ENCODE measurements around the gene ASPHD2. TPM values are rescaled to one million over a fixed set of nuclear protein-coding genes. Genes with fewer than 3 reads are reported as not detected.

ASPHD2 gene
- total RNA-seq, 1 donor from 2014 or later, result 4.2 TPM

- TF ChIP-seq CTCF (IDR thresholded peaks at IDR 0.05; ENCODE audit: unreplicated experiment), result no peak
- peak overlapping the region; percentile 43 for H3K4me3 Mint-ChIP-seq (ENCODE audit: low read depth)
- no peak overlapping the region for H3K27ac Mint-ChIP-seq
These were observed 2.1 kb upstream of the ASPHD2 start for GRCh38 chr22:26426924-26427323.

GRCh38 chr22:26429458-26430286 is 612 bp downstream of the ASPHD2 start:
- peak overlapping the region; percentile 79 for H3K4me3 Mint-ChIP-seq (ENCODE audit: low read depth)
- peak overlapping the region; percentile 15 for H3K27ac Mint-ChIP-seq
- no peak for TF ChIP-seq CTCF (IDR thresholded peaks at IDR 0.05; ENCODE audit: unreplicated experiment)
- H3K4me1 Mint-ChIP-seq (ENCODE audit: low read depth), result peaks cover 6% of the 10 kb centered on the region
- H3K27me3 Mint-ChIP-seq, result peaks cover 46% of the 10 kb centered on the region
- no peaks in the 10 kb centered on the region for H3K9me3 Mint-ChIP-seq (ENCODE audit: low read depth)
- no peak for DNase-seq (ENCODE audit: low spot score, unreplicated experiment)
- H3K36me3 Mint-ChIP-seq (ENCODE audit: insufficient read depth), result peaks cover 2% of the 10 kb centered on the region

More at GRCh38 chr22:26426924-26427323, 2.1 kb upstream of the ASPHD2 start:
- Mint-ChIP-seq H3K4me1 (ENCODE audit: low read depth) (peaks cover 6% of the 10 kb centered on the region), H3K9me3 (ENCODE audit: low read depth) (peaks cover 2% of the 10 kb centered on the region), H3K27me3 (peaks cover 46% of the 10 kb centered on the region), H3K36me3 (ENCODE audit: insufficient read depth) (no peaks in the 10 kb centered on the region)
- DNase-seq (ENCODE audit: low spot score, unreplicated experiment), result no peak

- H3K9me3 Mint-ChIP-seq (ENCODE audit: low read depth), result no peaks in the 10 kb centered on the region
- H3K36me3 Mint-ChIP-seq (ENCODE audit: insufficient read depth), result peaks cover 2% of the 10 kb centered on the region
- H3K4me3 Mint-ChIP-seq (ENCODE audit: low read depth), result peak overlapping the region; percentile 79
- H3K27me3 Mint-ChIP-seq, result peaks cover 42% of the 10 kb centered on the region
- no peak for DNase-seq (ENCODE audit: low spot score, unreplicated experiment)
- no peak overlapping the region for H3K27ac Mint-ChIP-seq
- peaks cover 6% of the 10 kb centered on the region for H3K4me1 Mint-ChIP-seq (ENCODE audit: low read depth)
- TF ChIP-seq CTCF (IDR thresholded peaks at IDR 0.05; ENCODE audit: unreplicated experiment), result no peak
These were observed 1.5 kb downstream of the ASPHD2 start for GRCh38 chr22:26430600-26430999.

- Mint-ChIP-seq H3K36me3 (ENCODE audit: insufficient read depth) (peaks cover 2% of the 10 kb centered on the region), H3K27me3 (peaks cover 34% of the 10 kb centered on the region), H3K4me1 (ENCODE audit: low read depth) (peaks cover 6% of the 10 kb centered on the region), H3K9me3 (ENCODE audit: low read depth) (no peaks in the 10 kb centered on the region), H3K27ac (no peak overlapping the region), H3K4me3 (ENCODE audit: low read depth) (peak overlapping the region; percentile 79)
- no peak for DNase-seq (ENCODE audit: low spot score, unreplicated experiment)
- no peak for TF ChIP-seq CTCF (IDR thresholded peaks at IDR 0.05; ENCODE audit: unreplicated experiment)
These were observed 2.4 kb downstream of the ASPHD2 start for GRCh38 chr22:26431261-26431995.

- H3K9me3 Mint-ChIP-seq (ENCODE audit: low read depth), result no peaks in the 10 kb centered on the region
- H3K27ac Mint-ChIP-seq, result no peak overlapping the region
These were observed 3.7 kb downstream of the ASPHD2 start for GRCh38 chr22:26432619-26433311.

More at GRCh38 chr22:26432619-26433311, 3.7 kb downstream of the ASPHD2 start:
- H3K4me3 Mint-ChIP-seq (ENCODE audit: low read depth), result no peak overlapping the region
- no peak for DNase-seq (ENCODE audit: low spot score, unreplicated experiment)
- TF ChIP-seq CTCF (IDR thresholded peaks at IDR 0.05; ENCODE audit: unreplicated experiment), result no peak
- peaks cover 2% of the 10 kb centered on the region for H3K36me3 Mint-ChIP-seq (ENCODE audit: insufficient read depth)
- peaks cover 27% of the 10 kb centered on the region for H3K27me3 Mint-ChIP-seq
- H3K4me1 Mint-ChIP-seq (ENCODE audit: low read depth), result peaks cover 7% of the 10 kb centered on the region
